Uterus (tissue), 4 donors: Measurements from ENCODE around the gene CWC27. TPM values are rescaled to one million over a fixed set of nuclear protein-coding genes. Genes with fewer than 3 reads are reported as not detected.

Experiments used
- DNase-seq, 2 donors: peaks; one replicate each; pipeline ENCODE4 v3.0.0-alpha.2; 2019 to 2020
- H3K27ac ChIP-seq, 2 donors: fragments of 200-600 bp; sonication (generic); 1 replicate in 1 of 2; 2 replicates in 1 of 2; pipeline ENCODE4 v1.5.1; 2016 to 2018
- H3K27me3 ChIP-seq, 2 donors: fragments of 200-600 bp; sonication (generic); one replicate each; pipeline ENCODE4 v1.5.1; 2018 to 2019; ENCODE audit warnings: control low read depth in 1 of 2
- H3K36me3 ChIP-seq, 2 donors: fragments of 200-600 bp; sonication (generic); one replicate each; pipeline ENCODE4 v1.5.1; 2019; ENCODE audit warnings: control low read depth in 1 of 2
- H3K4me1 ChIP-seq, 2 donors: fragments of 200-600 bp; sonication (generic); one replicate each; pipeline ENCODE4 v1.5.1; 2018 to 2019; ENCODE audit warnings: control low read depth in 1 of 2
- H3K4me3 ChIP-seq, 2 donors: fragments of 200-600 bp; sonication (generic); 1 replicate in 1 of 2; 2 replicates in 1 of 2; pipeline ENCODE4 v1.5.1; 2018 to 2019; ENCODE audit warnings: mild to moderate bottlenecking in 1 of 2
- H3K9me3 ChIP-seq, 2 donors: fragments of 200-600 bp; sonication (generic); one replicate each; pipeline ENCODE4 v1.5.1; 2019; ENCODE audit warnings: control low read depth in 1 of 2
- POLR2A ChIP-seq, 2 donors: fragments of 450-650 bp; IDR thresholded peaks; one replicate each; pipeline ENCODE4 v1.6.1; 2016; ENCODE audit warnings: antibody characterized with exemption in 2 of 2, mild to moderate bottlenecking in 1 of 2, moderate library complexity in 1 of 2
- intact Hi-C: fragments of 100-400 bp; cut with DNase I; formaldehyde crosslinking; loops from one replicate; pipeline ENCODE4 v1.15.1; 2023; ENCODE audit warnings: low total_unique reads
- total RNA-seq, 4 donors: library from RNA; depleted of rRNA in 3 of 4; stranded (reverse); fragments of >200 nt in 3 of 4; gene quantifications; one replicate each; pipeline versions ENCODE4 v1.1.0 to v1.2.4, GENCODE V29; 2014 to 2023
- TF ChIP-seq, protein P1 (sequence below), 4 experiments: fragments of 200-600 bp in 2 of 4; fragments of 450-650 bp in 2 of 4; sonication (generic) in 2 of 4; IDR thresholded peaks; one replicate each; pipeline ENCODE4 v1.5.1; 2016 to 2019; ENCODE audit warnings: antibody characterized with exemption in 4 of 4, mild to moderate bottlenecking in 2 of 4, moderate library complexity in 1 of 4
- donor health status: DM: yes; HTN: yes; CAD: no.

CWC27 gene
- total RNA-seq, 4 donors from 2014 or later: 7.6 to 28.2 (median 24.2) TPM

GRCh38 chr5:64769855-64770254 lies 1.1 kb downstream of the CWC27 start:
- Histone ChIP-seq H3K9me3 (no peaks in the 10 kb centered on the region), H3K36me3 (no peaks in the 10 kb centered on the region), H3K4me1 (peaks cover 6 to 12% of the 10 kb centered on the region in 2 donors), H3K27ac (no peak overlapping the region), H3K4me3 (peak overlapping the region; percentile 56 to 87), H3K27me3 (no peaks in the 10 kb centered on the region)
- TF ChIP-seq, protein P1, sequence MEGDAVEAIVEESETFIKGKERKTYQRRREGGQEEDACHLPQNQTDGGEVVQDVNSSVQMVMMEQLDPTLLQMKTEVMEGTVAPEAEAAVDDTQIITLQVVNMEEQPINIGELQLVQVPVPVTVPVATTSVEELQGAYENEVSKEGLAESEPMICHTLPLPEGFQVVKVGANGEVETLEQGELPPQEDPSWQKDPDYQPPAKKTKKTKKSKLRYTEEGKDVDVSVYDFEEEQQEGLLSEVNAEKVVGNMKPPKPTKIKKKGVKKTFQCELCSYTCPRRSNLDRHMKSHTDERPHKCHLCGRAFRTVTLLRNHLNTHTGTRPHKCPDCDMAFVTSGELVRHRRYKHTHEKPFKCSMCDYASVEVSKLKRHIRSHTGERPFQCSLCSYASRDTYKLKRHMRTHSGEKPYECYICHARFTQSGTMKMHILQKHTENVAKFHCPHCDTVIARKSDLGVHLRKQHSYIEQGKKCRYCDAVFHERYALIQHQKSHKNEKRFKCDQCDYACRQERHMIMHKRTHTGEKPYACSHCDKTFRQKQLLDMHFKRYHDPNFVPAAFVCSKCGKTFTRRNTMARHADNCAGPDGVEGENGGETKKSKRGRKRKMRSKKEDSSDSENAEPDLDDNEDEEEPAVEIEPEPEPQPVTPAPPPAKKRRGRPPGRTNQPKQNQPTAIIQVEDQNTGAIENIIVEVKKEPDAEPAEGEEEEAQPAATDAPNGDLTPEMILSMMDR (IDR thresholded peaks at IDR 0.05): no peak
- no peak for TF ChIP-seq POLR2A (IDR thresholded peaks at IDR 0.05)
- intact Hi-C loops: no loop called here
- no peak for DNase-seq

DNA sequence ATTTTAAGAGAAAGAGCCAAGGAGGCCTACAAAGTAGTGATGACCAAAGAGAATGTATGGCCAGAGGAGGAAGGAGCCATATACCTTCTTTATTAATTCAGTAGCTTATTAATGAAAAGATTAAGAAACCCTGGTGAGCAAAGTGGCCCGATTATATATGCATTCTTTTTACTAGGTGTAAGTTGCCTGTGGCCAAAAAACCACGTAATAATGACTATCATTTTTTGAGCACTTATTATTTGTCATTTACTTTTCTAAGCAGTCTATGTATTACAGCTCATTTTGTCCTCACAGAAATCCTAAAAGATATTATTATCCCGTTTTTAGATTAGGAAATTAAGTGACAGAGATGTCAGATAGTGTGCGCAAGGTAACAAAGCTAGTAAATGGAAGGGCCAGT lies 3.0 kb downstream of the CWC27 start:
- Histone ChIP-seq H3K27me3 (no peaks in the 10 kb centered on the region), H3K4me3 (no peak overlapping the region), H3K9me3 (no peaks in the 10 kb centered on the region), H3K36me3 (no peaks in the 10 kb centered on the region), H3K4me1 (peaks cover 6% of the 10 kb centered on the region in 2 donors), H3K27ac (no peak overlapping the region)
- TF ChIP-seq, protein P1 (IDR thresholded peaks at IDR 0.05): no peak
- no peak for TF ChIP-seq POLR2A (IDR thresholded peaks at IDR 0.05)
- no peak for DNase-seq
- intact Hi-C loops: no loop called here

GRCh38 chr5:64773533-64773932 lies 4.8 kb downstream of the CWC27 start:
- intact Hi-C loops: no loop called here
- H3K36me3 ChIP-seq: no peaks in the 10 kb centered on the region
- H3K4me1 ChIP-seq: peaks cover 0 to 6% of the 10 kb centered on the region in 2 donors
- H3K9me3 ChIP-seq: no peaks in the 10 kb centered on the region
- no peak for DNase-seq
- no peak overlapping the region for H3K27ac ChIP-seq
- H3K4me3 ChIP-seq: no peak overlapping the region
- no peak for TF ChIP-seq POLR2A (IDR thresholded peaks at IDR 0.05)
- TF ChIP-seq, protein P1 (IDR thresholded peaks at IDR 0.05): no peak
- H3K27me3 ChIP-seq: no peaks in the 10 kb centered on the region

- intact Hi-C loops: no loop called here
These were observed 6.6 kb downstream of the CWC27 start for GRCh38 chr5:64775291-64775690.

DNA sequence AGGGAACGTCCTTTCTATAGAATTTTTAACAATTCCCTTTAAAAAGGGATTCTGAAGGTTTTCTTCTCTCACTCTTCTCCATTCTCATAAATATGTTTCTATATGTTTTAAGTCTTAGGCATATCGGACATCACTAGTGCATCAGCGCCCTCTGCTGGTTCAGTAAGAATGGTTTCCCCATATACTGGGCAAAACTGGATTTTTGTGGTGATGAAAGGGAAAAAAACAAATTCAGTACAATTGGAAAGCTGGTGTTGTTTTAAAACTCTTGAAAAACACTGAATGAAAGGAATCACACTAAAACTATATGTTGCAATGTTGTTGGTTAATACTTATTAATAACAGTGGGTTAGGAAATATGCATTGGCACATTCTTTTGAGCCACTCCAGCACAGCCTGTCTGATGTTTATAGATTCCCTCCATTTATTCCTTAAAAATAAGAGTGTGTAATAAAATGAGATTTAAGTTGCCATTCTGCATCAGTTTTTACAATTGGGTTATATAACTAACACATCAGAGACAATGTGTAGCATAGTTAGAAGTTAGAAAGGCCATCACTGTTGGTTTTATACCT lies 15.8 kb downstream of the CWC27 start:
- Histone ChIP-seq H3K4me1 (peaks cover 0 to 5% of the 10 kb centered on the region in 2 donors), H3K27me3 (no peaks in the 10 kb centered on the region), H3K9me3 (no peaks in the 10 kb centered on the region), H3K4me3 (no peak overlapping the region), H3K27ac (no peak overlapping the region), H3K36me3 (no peaks in the 10 kb centered on the region)
- intact Hi-C loops: loop anchor here (10.0 kb wide), 1 partner anchor 150 kb away; no protein-coding TSS in a partner anchor
- TF ChIP-seq POLR2A (IDR thresholded peaks at IDR 0.05): no peak
- TF ChIP-seq, protein P1 (IDR thresholded peaks at IDR 0.05): peak; percentile 53 to 75 (median 71)
- peak; percentile 40 to 73 for DNase-seq

More at GRCh38 chr5:64775291-64775690, 6.6 kb downstream of the CWC27 start:
- no peaks in the 10 kb centered on the region for H3K36me3 ChIP-seq
- H3K4me3 ChIP-seq: no peak overlapping the region
- H3K27me3 ChIP-seq: no peaks in the 10 kb centered on the region
- no peak for TF ChIP-seq POLR2A (IDR thresholded peaks at IDR 0.05)
- TF ChIP-seq, protein P1 (IDR thresholded peaks at IDR 0.05): no peak
- no peak for DNase-seq
- no peaks in the 10 kb centered on the region for H3K9me3 ChIP-seq
- H3K4me1 ChIP-seq: no peaks in the 10 kb centered on the region
- H3K27ac ChIP-seq: no peak overlapping the region
